GM23338 (cell line): ENCODE measurements around the gene ASTL. TPM values are rescaled to one million over a fixed set of nuclear protein-coding genes. Genes with fewer than 3 reads are reported as not detected.

Experiments
- ATAC-seq: fragments of 200-7000 bp; cut with Tn5 transposase; 3 replicates; pipeline ENCODE4 v1.9.1; 2020
- DNase-seq: peaks from one replicate; pipeline ENCODE4 v3.0.0-alpha.2; 2015; ENCODE audit warnings: low spot score
- H2AFZ ChIP-seq: fragments of 200-600 bp; sonication (generic); 2 replicates; pipeline ENCODE4 v1.8.0; 2016; ENCODE audit warnings: antibody characterized with exemption, mild to moderate bottlenecking, moderate library complexity
- H3F3A ChIP-seq: fragments of 200-600 bp; sonication (generic); replicated peaks from 2 replicates; pipeline ENCODE4 v1.8.0; 2017; ENCODE audit warnings: antibody characterized with exemption, mixed run types, low read depth
- H3K27ac ChIP-seq: fragments of 200-600 bp; sonication (generic); 2 replicates; pipeline ENCODE4 v1.6.1; 2016; ENCODE audit warnings: low read depth
- H3K27me3 ChIP-seq: fragments of 200-600 bp; sonication (generic); 2 replicates; pipeline ENCODE4 v1.8.0; 2016; ENCODE audit warnings: mild to moderate bottlenecking, mixed run types, moderate library complexity; ENCODE audit not compliant: insufficient read depth
- H3K36me3 ChIP-seq: fragments of 200-600 bp; sonication (generic); 2 replicates; pipeline ENCODE4 v1.8.0; 2016; ENCODE audit warnings: mild to moderate bottlenecking; ENCODE audit not compliant: insufficient read depth
- H3K4me1 ChIP-seq: fragments of 200-600 bp; sonication (generic); 2 replicates; pipeline ENCODE4 v1.8.0; 2016; ENCODE audit warnings: mild to moderate bottlenecking, moderate library complexity; ENCODE audit not compliant: insufficient read depth
- H3K4me2 ChIP-seq: fragments of 200-600 bp; sonication (generic); 2 replicates; pipeline ENCODE4 v1.7.1; 2017; ENCODE audit warnings: mixed run types
- H3K4me3 ChIP-seq: fragments of 200-600 bp; sonication (generic); 2 replicates; pipeline ENCODE4 v1.6.1; 2016; ENCODE audit warnings: mixed run types
- H3K79me2 ChIP-seq: fragments of 200-600 bp; sonication (generic); replicated peaks from 2 replicates; pipeline ENCODE4 v1.8.0; 2017; ENCODE audit warnings: mild to moderate bottlenecking; ENCODE audit not compliant: insufficient read depth
- H3K9me2 ChIP-seq: fragments of 200-600 bp; sonication (generic); 2 replicates; pipeline ENCODE4 v1.8.0; 2017; ENCODE audit not compliant: insufficient read depth
- H4K20me1 ChIP-seq: fragments of 200-600 bp; sonication (generic); replicated peaks from 2 replicates; pipeline ENCODE4 v1.8.0; 2017; ENCODE audit warnings: mild to moderate bottlenecking; ENCODE audit not compliant: insufficient read depth
- H3K27ac Mint-ChIP-seq: 2 replicates; pipeline ENCODE4 v1.8.0; 2020; ENCODE audit warnings: inconsistent platforms, mild to moderate bottlenecking, moderate library complexity, mixed read lengths
- H3K27me3 Mint-ChIP-seq: 3 replicates; pipeline ENCODE4 v1.8.0; 2022; ENCODE audit warnings: low read depth, mild to moderate bottlenecking, moderate library complexity, mixed read lengths, inconsistent platforms; ENCODE audit not compliant: insufficient read depth, poor library complexity
- H3K36me3 Mint-ChIP-seq: 3 replicates; pipeline ENCODE4 v1.8.0; 2021; ENCODE audit warnings: low read depth, mild to moderate bottlenecking, inconsistent platforms, moderate library complexity, mixed read lengths
- H3K4me1 Mint-ChIP-seq: 3 replicates; pipeline ENCODE4 v1.8.0; 2020; ENCODE audit warnings: mild to moderate bottlenecking, inconsistent platforms, mixed read lengths
- H3K4me3 Mint-ChIP-seq: 3 replicates; pipeline ENCODE4 v1.8.0; 2021; ENCODE audit warnings: moderate library complexity, mild to moderate bottlenecking, inconsistent platforms, mixed read lengths
- H3K9me3 Mint-ChIP-seq: 3 replicates; pipeline ENCODE4 v1.8.0; 2020; ENCODE audit warnings: moderate library complexity, mild to moderate bottlenecking, inconsistent platforms, mixed read lengths
- CREB1 ChIP-seq: fragments of 250-450 bp; sonication (Bioruptor Pico); IDR thresholded peaks from 2 replicates; pipeline ENCODE4 v1.5.0; 2020; ENCODE audit warnings: low read depth, mild to moderate bottlenecking, moderate library complexity
- EZH2 ChIP-seq: fragments of 200-600 bp; sonication (generic); IDR thresholded peaks from one replicate; pipeline ENCODE4 v1.8.0; 2017; ENCODE audit warnings: antibody characterized with exemption, mild to moderate bottlenecking, low read depth; ENCODE audit not compliant: unreplicated experiment
- EZH2phosphoT487 ChIP-seq: fragments of 200-600 bp; sonication (generic); IDR thresholded peaks from one replicate; pipeline ENCODE4 v1.8.1; 2018; ENCODE audit warnings: antibody characterized with exemption; ENCODE audit not compliant: unreplicated experiment
- JUNB ChIP-seq: IDR thresholded peaks from one replicate; pipeline ENCODE4 v1.6.1; 2016; ENCODE audit warnings: antibody characterized with exemption; ENCODE audit not compliant: unreplicated experiment
- NANOG ChIP-seq: IDR thresholded peaks from 2 replicates; pipeline ENCODE4 v1.6.1; 2016; ENCODE audit warnings: antibody characterized with exemption, borderline replicate concordance
- POLR2AphosphoS5 ChIP-seq: IDR thresholded peaks from 2 replicates; pipeline ENCODE4 v1.6.1; 2016; ENCODE audit warnings: antibody characterized with exemption, low read depth
- STAT1 ChIP-seq: IDR thresholded peaks from one replicate; pipeline ENCODE4 v1.6.1; 2016; ENCODE audit warnings: antibody characterized with exemption; ENCODE audit not compliant: unreplicated experiment
- ZNF114 ChIP-seq: fragments of 250-450 bp; sonication (Bioruptor Pico); IDR thresholded peaks from 2 replicates; pipeline ENCODE4 v1.5.0; 2020; ENCODE audit warnings: mild to moderate bottlenecking, moderate library complexity
- ZNF331 ChIP-seq: fragments of 250-450 bp; sonication (Bioruptor Pico); IDR thresholded peaks from 2 replicates; pipeline ENCODE4 v1.5.0; 2020; ENCODE audit warnings: low read depth, mild to moderate bottlenecking, moderate library complexity
- polyA plus RNA-seq: library from polyadenylated mRNA; unstranded; fragments of >200 nt; fragmentation: Nextera tagmentation; extraction: Ambion mirVana; gene quantifications from 2 replicates; pipeline ENCODE4 v1.2.1, GENCODE V29; 2016
- total RNA-seq: library from RNA; depleted of rRNA; stranded (reverse); fragments of >200 nt; shearing (Covaris generic); gene quantifications from 2 replicates; pipeline ENCODE4 v1.2.3, GENCODE V29; 2014
- TF ChIP-seq, protein P1 (sequence below): IDR thresholded peaks from 2 replicates; pipeline ENCODE4 v1.6.1; 2016; ENCODE audit warnings: antibody characterized with exemption
- TF ChIP-seq, protein P2 (sequence below): IDR thresholded peaks from one replicate; pipeline ENCODE4 v1.6.1; 2018; ENCODE audit warnings: antibody characterized with exemption; ENCODE audit not compliant: unreplicated experiment
- TF ChIP-seq, protein P3 (sequence below), 2 experiments: fragments of 200-600 bp in 1 of 2; sonication (generic) in 1 of 2; conservative IDR thresholded peaks; 2 replicates each; pipeline versions ENCODE4 v1.5.1 to v1.6.1; 2016 to 2017; ENCODE audit warnings: antibody characterized with exemption in 2 of 2, low read depth in 2 of 2, mild to moderate bottlenecking in 2 of 2, moderate library complexity in 1 of 2
- TF ChIP-seq, protein P4 (sequence below): fragments of 250-450 bp; sonication (Bioruptor Pico); IDR thresholded peaks from 2 replicates; pipeline ENCODE4 v1.5.0; 2020; ENCODE audit warnings: mild to moderate bottlenecking, moderate library complexity

The ASTL gene
- total and polyA plus RNA-seq, 2 experiments from 2014 or later, result 0.23 TPM; not detected in 1

DNA sequence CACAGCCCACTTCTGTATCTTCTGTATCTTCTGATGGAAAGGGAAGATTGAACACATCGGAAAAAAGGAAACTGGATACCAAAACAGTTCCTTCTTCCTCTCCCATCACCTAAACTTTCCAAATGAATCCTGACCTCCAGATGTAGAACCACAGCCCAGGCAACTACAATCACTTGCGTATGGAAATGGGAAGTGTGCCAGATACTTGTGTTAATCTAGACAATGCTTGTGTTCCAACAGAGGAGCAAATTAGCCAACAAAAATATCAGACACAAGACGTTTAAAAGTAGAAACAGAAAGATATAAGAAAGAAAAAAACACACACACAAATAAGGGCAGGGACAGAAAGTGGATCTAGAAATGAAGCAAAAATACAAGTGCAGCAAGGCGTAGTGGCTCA, 38.4 kb upstream of the ASTL start:
- 0 out of 2 replicates have a peak, but pooled peaks cover under 1% of the 10 kb centered on the region for H4K20me1 ChIP-seq
- Mint-ChIP-seq H3K36me3 (no peaks in the 10 kb centered on the region), H3K27ac (no peak overlapping the region), H3K4me1 (no peaks in the 10 kb centered on the region), H3K27me3 (peaks cover 2% of the 10 kb centered on the region), H3K9me3 (no peaks in the 10 kb centered on the region), H3K4me3 (no peak overlapping the region)
- no peaks in the 10 kb centered on the region for H3K9me2 ChIP-seq
- H3K4me1 ChIP-seq, result no peaks in the 10 kb centered on the region
- no peak for ATAC-seq
- TF ChIP-seq, protein P1, sequence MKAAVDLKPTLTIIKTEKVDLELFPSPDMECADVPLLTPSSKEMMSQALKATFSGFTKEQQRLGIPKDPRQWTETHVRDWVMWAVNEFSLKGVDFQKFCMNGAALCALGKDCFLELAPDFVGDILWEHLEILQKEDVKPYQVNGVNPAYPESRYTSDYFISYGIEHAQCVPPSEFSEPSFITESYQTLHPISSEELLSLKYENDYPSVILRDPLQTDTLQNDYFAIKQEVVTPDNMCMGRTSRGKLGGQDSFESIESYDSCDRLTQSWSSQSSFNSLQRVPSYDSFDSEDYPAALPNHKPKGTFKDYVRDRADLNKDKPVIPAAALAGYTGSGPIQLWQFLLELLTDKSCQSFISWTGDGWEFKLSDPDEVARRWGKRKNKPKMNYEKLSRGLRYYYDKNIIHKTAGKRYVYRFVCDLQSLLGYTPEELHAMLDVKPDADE, result no peak
- TF ChIP-seq EZH2 (no peak), STAT1 (no peak), POLR2AphosphoS5 (no peak), ZNF331 (no peak), ZNF114 (no peak), NANOG (no peak), JUNB (no peak), CREB1 (no peak), EZH2phosphoT487 (no peak)
- TF ChIP-seq, protein P2, sequence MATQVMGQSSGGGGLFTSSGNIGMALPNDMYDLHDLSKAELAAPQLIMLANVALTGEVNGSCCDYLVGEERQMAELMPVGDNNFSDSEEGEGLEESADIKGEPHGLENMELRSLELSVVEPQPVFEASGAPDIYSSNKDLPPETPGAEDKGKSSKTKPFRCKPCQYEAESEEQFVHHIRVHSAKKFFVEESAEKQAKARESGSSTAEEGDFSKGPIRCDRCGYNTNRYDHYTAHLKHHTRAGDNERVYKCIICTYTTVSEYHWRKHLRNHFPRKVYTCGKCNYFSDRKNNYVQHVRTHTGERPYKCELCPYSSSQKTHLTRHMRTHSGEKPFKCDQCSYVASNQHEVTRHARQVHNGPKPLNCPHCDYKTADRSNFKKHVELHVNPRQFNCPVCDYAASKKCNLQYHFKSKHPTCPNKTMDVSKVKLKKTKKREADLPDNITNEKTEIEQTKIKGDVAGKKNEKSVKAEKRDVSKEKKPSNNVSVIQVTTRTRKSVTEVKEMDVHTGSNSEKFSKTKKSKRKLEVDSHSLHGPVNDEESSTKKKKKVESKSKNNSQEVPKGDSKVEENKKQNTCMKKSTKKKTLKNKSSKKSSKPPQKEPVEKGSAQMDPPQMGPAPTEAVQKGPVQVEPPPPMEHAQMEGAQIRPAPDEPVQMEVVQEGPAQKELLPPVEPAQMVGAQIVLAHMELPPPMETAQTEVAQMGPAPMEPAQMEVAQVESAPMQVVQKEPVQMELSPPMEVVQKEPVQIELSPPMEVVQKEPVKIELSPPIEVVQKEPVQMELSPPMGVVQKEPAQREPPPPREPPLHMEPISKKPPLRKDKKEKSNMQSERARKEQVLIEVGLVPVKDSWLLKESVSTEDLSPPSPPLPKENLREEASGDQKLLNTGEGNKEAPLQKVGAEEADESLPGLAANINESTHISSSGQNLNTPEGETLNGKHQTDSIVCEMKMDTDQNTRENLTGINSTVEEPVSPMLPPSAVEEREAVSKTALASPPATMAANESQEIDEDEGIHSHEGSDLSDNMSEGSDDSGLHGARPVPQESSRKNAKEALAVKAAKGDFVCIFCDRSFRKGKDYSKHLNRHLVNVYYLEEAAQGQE, result no peak
- TF ChIP-seq, protein P3, sequence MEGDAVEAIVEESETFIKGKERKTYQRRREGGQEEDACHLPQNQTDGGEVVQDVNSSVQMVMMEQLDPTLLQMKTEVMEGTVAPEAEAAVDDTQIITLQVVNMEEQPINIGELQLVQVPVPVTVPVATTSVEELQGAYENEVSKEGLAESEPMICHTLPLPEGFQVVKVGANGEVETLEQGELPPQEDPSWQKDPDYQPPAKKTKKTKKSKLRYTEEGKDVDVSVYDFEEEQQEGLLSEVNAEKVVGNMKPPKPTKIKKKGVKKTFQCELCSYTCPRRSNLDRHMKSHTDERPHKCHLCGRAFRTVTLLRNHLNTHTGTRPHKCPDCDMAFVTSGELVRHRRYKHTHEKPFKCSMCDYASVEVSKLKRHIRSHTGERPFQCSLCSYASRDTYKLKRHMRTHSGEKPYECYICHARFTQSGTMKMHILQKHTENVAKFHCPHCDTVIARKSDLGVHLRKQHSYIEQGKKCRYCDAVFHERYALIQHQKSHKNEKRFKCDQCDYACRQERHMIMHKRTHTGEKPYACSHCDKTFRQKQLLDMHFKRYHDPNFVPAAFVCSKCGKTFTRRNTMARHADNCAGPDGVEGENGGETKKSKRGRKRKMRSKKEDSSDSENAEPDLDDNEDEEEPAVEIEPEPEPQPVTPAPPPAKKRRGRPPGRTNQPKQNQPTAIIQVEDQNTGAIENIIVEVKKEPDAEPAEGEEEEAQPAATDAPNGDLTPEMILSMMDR (conservative IDR thresholded peaks at IDR 0.05; ENCODE audit: low read depth in 2 of 2), result no peak
- TF ChIP-seq, protein P4, sequence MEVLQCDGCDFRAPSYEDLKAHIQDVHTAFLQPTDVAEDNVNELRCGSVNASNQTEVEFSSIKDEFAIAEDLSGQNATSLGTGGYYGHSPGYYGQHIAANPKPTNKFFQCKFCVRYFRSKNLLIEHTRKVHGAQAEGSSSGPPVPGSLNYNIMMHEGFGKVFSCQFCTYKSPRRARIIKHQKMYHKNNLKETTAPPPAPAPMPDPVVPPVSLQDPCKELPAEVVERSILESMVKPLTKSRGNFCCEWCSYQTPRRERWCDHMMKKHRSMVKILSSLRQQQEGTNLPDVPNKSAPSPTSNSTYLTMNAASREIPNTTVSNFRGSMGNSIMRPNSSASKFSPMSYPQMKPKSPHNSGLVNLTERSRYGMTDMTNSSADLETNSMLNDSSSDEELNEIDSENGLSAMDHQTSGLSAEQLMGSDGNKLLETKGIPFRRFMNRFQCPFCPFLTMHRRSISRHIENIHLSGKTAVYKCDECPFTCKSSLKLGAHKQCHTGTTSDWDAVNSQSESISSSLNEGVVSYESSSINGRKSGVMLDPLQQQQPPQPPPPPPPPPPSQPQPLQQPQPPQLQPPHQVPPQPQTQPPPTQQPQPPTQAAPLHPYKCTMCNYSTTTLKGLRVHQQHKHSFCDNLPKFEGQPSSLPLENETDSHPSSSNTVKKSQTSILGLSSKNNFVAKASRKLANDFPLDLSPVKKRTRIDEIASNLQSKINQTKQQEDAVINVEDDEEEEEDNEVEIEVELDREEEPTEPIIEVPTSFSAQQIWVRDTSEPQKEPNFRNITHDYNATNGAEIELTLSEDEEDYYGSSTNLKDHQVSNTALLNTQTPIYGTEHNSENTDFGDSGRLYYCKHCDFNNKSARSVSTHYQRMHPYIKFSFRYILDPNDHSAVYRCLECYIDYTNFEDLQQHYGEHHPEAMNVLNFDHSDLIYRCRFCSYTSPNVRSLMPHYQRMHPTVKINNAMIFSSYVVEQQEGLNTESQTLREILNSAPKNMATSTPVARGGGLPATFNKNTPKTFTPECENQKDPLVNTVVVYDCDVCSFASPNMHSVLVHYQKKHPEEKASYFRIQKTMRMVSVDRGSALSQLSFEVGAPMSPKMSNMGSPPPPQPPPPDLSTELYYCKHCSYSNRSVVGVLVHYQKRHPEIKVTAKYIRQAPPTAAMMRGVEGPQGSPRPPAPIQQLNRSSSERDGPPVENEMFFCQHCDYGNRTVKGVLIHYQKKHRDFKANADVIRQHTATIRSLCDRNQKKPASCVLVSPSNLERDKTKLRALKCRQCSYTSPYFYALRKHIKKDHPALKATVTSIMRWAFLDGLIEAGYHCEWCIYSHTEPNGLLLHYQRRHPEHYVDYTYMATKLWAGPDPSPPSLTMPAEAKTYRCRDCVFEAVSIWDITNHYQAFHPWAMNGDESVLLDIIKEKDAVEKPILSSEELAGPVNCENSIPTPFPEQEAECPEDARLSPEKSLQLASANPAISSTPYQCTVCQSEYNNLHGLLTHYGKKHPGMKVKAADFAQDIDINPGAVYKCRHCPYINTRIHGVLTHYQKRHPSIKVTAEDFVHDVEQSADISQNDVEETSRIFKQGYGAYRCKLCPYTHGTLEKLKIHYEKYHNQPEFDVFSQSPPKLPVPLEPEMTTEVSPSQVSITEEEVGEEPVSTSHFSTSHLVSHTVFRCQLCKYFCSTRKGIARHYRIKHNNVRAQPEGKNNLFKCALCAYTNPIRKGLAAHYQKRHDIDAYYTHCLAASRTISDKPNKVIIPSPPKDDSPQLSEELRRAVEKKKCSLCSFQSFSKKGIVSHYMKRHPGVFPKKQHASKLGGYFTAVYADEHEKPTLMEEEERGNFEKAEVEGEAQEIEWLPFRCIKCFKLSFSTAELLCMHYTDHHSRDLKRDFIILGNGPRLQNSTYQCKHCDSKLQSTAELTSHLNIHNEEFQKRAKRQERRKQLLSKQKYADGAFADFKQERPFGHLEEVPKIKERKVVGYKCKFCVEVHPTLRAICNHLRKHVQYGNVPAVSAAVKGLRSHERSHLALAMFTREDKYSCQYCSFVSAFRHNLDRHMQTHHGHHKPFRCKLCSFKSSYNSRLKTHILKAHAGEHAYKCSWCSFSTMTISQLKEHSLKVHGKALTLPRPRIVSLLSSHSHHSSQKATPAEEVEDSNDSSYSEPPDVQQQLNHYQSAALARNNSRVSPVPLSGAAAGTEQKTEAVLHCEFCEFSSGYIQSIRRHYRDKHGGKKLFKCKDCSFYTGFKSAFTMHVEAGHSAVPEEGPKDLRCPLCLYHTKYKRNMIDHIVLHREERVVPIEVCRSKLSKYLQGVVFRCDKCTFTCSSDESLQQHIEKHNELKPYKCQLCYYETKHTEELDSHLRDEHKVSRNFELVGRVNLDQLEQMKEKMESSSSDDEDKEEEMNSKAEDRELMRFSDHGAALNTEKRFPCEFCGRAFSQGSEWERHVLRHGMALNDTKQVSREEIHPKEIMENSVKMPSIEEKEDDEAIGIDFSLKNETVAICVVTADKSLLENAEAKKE, result no peak
- no peak overlapping the region for H3K27ac ChIP-seq
- H3F3A ChIP-seq, result no peaks in the 10 kb centered on the region
- DNase-seq, result no peak
- no peak overlapping the region for H3K4me3 ChIP-seq
- no peaks in the 10 kb centered on the region for H3K27me3 ChIP-seq
- H3K4me2 ChIP-seq, result no peak overlapping the region
- H2AFZ ChIP-seq, result no peak overlapping the region
- H3K36me3 ChIP-seq, result no peaks in the 10 kb centered on the region
- no peaks in the 10 kb centered on the region for H3K79me2 ChIP-seq
